Brain pericyte (primary cell): ENCODE results near the gene DDX20.
"Not testable (repeated sequence)": the region's sequence is repeated elsewhere in the genome, so short reads cannot be mapped to it uniquely, and the experiment has no call there.

Source experiments
- DNase-seq: peaks from one replicate; pipeline ENCODE4 v3.0.0-alpha.2; 2012; ENCODE audit warnings: low read depth, low spot score

The DDX20 gene

DNA sequence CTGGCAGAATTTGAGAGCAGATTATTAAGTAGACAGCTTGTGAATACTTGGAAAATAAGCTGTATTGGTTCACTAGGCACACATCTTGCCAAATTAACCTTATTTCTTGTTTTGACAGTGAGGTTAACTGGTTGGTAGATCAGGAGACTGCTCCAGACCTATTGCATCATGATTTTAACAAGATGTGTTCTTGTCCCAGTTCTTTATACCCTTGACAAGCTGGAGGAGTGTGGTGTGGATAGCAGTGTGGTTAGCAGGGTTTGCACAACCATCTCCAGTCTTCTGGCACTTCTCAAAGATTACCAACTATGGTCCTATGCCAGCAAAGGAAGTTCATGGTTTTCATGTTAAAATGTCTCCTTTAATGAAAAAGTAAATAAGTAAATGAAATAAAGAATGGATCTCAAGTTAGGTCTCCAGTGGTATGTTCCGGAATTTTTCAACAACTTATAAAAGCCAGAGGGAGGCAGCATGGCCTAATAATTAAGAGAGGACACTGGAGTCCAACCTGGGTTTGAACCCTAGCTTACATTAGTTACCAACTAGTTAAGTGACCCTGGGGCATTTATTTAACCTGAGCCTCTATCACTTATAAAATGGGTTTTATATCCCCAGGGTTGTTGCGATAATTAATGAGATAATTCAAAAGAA is 34.1 kb downstream of the DDX20 start:
- no peak for DNase-seq

DNA sequence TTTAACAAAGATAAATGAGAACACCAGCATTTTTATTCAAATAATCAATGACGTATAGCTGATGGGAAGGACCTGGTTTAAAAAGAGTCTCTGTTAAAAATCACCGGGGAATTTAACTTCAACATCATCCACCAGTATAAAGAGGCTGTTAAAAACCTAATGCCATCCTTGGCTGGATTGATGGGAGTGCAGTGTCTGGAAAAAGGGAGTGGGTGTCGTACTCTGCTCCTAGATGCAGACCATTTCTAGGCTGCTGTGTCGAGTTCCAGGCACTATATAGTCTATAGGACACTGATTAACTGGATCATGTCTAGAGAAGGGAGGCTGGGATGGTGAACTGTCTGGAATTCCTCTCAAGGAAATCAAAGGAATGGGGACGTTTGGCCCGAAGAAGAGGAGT is 36.1 kb downstream of the DDX20 start:
- DNase-seq, result no peak

DNA sequence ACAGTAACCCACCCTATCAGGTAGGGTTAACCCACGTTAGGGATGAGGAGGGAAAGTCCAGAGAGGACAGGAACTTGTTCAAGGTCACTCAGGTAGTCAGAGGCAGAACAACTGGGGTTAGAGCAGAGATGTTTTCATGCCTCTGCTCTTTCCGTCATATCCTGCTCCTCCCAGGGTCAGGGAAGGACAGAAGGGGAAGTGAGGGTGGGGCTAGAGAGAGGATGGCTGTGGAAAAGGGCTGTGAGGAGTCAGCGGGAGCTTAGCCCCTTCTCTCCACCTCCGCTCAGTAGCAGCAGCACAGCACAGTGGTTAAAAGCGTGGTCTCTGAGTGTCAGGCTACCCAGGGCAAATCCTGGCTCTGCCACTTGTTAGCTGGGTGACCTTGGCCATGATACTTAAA is 36.5 kb downstream of the DDX20 start:
- no peak for DNase-seq

DNA sequence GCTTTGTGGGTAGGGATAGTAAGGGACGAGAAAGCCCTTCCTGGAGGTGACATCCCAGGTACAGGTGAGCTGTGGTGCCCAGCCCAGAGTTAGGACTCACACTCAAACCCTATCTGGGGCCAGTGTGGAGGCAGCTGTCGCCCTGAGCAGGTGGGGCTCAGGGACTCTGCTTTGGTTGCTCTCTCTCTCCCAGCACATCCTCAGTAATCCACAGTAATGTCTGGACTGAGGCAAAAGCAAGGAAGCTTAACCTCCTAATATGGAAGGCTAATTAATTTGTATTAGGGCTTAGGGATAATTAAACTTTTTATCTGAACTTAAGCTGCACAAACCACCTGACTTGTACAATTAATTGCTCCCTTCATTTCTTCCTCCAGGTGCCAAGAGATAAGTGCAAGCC is 38.2 kb downstream of the DDX20 start:
- DNase-seq, result no peak

DNA sequence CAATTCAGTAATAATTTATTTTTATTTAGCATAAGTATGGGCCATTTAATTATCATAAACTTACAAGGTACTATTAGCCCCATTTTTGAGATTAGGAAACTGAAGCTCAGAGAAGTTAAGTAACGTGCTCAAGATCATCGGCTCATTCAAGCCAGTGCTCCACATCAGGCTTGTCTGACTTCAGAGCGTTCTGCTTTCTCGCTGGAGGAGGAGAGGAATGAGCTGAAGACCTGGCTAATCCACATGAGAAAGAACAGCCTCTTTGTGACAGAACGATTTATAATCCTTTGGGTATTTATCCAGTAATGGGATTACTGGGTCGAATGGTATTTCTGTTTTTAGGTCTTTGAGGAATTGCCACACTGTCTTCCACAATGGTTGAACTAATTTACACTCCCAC is 39.7 kb downstream of the DDX20 start:
- no peak for DNase-seq

DNA sequence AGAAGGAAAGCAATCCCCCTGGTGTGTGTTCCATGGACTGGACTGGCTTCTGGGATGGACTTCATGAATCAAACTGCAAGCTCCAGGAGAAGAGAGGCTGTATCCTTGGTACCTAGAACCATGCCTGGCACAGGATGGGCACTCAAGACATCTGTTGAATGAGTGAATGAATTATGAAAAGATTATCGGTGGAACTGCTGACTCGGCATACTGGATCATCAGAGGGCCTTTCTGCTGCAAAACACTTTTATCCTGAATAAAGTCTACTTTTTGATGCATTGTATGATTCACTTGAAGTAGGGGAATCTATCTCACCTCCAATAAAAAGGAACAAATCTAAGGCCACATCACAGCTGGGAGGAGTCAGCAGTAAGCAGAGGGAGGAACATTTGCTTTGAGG is 42.9 kb downstream of the DDX20 start:
- no peak for DNase-seq

DNA sequence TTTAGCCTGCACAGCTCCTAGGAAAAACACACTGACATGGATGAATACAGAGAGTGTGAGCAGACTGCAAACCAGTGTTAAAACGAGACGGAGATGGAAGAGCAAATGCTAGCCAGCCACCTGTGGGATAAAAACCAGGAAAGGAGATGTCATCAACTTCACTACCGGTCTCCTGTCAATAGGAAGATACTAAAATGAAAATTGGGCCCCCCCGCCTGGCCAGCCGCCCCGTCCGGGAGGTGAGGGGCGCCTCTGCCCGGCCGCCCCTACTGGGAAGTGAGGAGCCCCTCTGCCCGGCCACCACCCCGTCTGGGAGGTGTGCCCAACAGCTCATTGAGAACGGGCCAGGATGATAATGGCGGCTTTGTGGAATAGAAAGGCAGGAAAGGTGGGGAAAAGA is 44.0 kb downstream of the DDX20 start:
- not testable (repeated sequence) for DNase-seq

DNA sequence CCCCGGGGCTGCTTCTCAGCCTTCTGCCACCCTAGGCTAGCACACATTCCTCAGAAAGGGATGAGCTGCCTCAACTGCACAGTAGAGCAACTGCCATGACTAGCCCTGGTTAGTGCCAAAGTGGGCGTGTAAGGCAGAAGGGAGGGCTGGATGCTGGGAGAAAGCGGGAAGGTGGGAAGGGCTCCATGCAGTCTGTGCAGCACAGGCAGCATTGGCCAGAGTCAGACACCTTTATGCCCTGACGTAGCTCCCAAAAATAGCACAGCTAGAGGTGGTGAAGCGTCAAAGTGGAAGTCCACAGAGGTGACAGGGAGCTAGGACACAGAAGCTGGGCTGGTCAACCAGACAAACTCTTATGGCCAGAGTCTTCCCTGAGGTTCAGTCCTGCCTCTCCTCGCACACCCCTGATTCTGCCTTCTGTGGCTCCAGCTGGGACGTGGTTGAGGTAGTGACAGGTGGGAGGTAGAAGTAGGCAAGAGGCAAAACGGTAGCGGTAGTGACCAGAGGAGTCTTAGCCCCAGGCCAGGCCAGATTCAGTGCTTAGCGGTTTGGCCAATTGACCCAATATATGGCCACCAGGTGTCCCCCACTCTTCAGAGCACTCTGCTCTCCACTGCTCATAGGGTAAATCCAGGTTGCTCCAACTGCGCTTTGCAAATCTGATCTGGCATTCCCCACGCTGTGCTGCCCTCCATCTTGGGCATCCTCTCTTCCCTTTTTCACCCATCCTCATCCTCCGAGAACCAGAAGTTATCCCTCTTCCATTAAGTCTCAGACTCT is 45.6 kb downstream of the DDX20 start:
- DNase-seq, result no peak

DNA sequence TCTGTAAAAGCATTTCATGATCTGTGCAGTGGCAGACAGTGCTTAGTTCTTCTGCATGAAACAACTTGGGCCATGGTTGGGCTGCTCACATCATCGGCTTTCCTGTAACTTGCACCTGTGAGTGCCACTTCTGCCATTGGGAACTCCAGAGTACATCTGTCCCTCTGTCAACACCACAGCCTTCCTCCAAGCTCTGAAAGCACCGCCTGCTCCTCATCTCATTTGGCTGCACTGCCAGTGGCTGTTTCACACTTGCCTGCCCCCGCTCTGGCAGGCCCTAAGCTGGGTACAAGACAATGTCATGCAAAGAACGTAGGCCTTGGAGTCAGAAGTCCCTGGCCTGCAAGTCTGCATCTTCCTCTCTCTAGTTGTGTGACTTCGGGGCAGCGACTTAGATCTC is 46.4 kb downstream of the DDX20 start:
- no peak for DNase-seq

DNA sequence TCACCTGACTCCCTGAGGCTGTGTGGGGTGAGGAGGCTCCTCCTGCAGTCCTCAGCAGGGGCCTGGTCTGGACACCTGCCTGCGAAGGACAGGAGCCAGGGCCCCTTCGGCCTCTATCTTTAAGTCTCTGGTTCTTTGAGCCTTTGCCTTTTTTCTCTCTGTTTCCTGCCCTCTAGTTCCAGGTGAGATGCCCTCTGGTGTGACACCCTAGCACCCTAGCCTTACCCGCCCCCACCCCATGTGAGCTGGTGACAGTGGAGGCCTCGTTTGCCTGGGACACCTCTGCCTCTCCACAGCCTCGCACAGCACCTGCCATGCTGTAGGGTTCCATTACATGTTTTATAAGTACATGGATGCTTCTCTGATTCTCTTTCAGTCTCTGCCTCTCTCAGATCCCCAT is 47.3 kb downstream of the DDX20 start:
- DNase-seq, result no peak

DNA sequence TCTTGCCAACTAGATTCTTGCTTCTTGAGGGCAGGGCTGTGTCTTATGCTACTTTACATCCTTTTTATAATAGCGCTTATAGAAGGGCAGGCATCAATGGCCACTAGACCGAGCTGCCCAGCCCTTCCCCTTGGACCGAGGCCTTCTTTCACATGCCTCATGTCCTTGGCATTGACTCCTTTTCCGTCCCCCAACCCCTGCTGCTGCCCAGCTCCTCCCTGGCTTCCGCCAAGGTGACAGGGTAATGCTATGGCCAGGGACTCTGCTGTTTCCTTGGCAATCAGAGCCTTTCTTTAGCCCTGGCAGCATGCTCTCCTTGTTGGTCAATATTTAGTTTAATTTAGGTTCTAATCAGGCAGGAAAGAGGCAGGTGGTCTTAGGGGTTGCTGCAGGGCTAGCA is 48.2 kb downstream of the DDX20 start:
- no peak for DNase-seq

DNA sequence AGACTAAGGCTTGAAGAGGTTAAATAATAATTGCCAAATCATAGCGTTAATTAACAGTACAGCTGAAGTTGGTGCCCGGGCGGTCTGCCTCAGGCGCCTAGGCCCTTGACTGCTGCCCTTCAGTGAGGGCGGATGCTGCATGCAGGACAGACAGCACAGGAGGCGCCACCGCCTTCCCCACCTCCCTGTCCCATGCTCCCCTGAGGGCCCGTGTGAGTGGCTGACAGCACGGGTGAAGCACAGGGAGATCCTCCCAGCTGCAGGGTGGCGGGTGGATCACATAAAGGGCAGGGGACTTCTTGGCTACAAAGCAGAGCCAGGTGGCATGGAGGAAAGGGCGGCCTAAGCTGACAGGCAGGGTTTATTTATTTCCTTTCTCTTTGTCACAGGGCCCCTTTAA is 49.1 kb downstream of the DDX20 start:
- DNase-seq, result no peak

DNA sequence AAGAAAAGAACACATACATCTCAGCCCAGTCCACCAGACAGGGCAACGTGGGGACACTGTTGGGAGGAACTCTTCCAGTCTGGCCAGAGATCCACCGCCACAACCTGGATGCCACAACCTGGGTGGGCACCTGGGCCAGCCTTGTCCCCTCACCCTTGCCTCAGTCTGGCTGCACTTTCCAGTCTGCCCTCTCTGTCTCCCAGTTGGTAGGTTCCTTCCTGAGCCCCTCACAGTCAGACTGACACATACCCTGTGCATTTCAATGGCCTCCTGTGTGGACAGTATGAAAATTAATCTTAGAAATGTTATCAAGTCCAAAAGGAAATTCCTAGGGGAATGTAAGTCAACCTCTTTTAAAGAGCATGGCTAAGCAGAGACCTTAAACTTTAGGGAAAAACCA is 49.5 kb downstream of the DDX20 start:
- DNase-seq, result no peak

DNA sequence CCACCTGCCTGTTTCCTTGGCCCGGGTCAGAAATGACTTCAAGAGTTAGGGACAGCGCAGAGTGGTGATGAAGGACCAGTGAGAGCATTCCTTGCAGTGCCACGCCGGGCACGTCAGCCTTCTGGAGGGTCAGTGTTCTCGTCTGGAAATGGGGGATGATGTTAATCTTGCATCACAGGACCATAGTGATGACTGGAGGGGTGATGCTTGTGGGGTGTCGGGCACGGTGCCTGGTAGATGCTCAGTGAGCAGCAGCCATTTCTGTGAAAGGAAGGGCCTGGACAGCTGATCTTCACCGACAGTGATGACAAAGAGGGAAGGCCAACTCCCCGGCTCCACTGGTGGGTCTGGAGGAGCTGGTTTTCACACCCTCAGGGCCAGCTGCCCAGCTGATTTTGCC is 56.2 kb downstream of the DDX20 start:
- DNase-seq, result no peak

DNA sequence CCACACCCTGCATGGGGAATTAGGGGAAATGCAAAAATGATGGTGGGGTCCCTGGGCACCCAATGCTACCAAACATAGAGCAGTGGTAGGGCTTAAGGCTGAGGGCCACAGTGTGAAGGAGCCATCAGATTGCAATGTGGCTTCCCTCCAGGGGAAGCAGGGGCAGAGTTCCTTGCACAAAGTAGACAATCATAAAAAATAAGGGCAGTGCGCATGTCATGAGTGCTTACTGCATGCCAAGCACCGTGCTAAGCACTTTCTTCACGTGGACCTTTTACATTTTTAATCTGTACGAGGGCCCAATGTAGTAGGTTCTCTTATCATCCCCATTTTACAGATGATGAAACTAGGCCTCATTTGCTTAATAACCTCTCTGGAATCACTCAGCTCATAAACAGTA is 56.6 kb downstream of the DDX20 start:
- DNase-seq, result no peak

DNA sequence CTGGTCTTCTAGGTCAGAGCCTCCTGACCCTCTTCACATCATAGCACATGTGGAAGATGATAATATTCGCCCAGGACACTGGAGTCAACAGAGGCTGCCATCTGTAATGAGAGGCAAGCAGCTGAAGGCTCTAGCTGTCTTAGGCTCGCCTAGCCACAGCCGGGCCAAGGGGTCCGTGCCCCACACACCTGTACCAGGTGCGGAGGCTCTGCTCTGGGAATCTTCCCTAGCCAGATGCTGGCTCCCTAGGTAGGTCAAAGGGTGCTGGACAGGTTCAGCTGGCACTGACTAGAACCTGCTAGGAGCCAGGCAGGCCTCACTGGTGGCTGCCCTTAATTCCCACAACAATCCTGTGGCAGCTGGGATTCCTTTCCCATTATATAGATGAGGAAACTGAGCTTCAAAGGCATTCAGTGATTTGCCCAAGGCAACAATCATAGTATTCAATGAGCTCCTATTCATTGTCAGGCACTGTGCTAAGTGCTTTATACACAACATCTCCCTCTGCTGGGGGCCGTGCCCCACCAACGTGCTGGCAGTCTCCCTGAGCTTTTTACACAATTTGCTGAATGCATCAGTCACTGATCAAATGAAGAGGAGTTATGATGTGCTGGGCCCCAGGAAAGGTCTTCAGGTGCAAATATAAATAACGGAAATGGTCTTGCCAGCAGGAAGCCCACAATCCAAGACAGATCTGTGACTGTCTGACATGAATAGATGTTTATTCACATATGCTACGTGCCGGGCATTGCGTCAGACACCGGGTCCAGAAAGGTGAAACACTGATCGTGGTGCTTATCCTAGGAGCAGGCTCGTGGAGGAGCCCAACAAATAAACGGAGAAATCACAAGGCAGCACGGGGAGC is 58.0 kb downstream of the DDX20 start:
- no peak for DNase-seq

DNA sequence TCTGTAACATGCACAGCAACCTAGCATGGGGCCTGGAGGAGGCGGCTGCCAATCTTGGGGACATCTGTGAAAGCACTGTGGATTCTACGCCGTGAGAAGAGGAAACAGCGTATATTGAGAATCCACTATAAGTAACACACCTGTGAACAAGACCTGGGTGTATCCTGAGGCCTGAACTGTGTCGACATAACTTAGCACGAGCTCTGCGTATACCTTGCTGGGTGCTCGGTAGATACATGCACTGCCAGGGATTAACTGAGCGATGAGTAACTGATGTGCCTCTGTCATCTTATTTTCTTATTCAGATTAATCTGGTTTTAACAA is 58.6 kb downstream of the DDX20 start:
- no peak for DNase-seq

DNA sequence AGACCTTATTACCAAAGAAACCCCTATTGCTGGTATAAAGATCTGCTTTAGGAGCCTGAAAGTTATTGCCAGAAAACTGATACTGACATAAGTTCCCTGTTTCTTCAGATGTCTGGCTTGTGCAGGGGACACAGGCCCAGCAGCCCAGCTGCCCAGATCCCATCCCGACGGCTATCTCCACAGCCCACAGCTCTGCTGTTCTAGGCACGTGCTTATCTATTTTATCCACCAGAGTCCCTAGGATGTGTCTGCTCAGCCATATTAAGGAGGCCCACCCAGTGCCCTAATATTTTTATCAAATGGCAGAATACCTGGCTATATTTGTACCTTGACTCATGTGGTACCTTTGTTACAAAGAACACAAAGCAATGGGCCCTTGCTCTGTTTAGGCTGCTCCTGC is 58.9 kb downstream of the DDX20 start:
- DNase-seq, result no peak
